Progenitor cell of endocrine pancreas (in vitro differentiated cells): ENCODE data around the gene GNB2. TPM values are rescaled to one million over a fixed set of nuclear protein-coding genes. Genes with fewer than 3 reads are reported as not detected.
A peak's percentile ranks its signal among the peaks of the same experiment; 100 is the strongest.

ENCODE experiments used
- DNase-seq: peaks from one replicate; pipeline ENCODE4 v3.0.0; 2021; ENCODE audit warnings: low spot score; ENCODE audit not compliant: unreplicated experiment
- H3K27ac Mint-ChIP-seq: 2 replicates; pipeline ENCODE4 v1.8.0; 2021; ENCODE audit warnings: mild to moderate bottlenecking, moderate library complexity, mixed read lengths
- H3K27me3 Mint-ChIP-seq: 2 replicates; pipeline ENCODE4 v1.8.0; 2021; ENCODE audit warnings: mixed read lengths
- H3K36me3 Mint-ChIP-seq: 2 replicates; pipeline ENCODE4 v1.8.0; 2022; ENCODE audit warnings: mixed read lengths; ENCODE audit not compliant: insufficient read depth
- H3K4me1 Mint-ChIP-seq: 2 replicates; pipeline ENCODE4 v1.8.0; 2021; ENCODE audit warnings: low read depth, mixed read lengths
- H3K4me3 Mint-ChIP-seq: 2 replicates; pipeline ENCODE4 v1.8.0; 2021; ENCODE audit warnings: low read depth, mild to moderate bottlenecking, moderate library complexity, mixed read lengths
- H3K9me3 Mint-ChIP-seq: 2 replicates; pipeline ENCODE4 v1.8.0; 2021; ENCODE audit warnings: low read depth, mixed read lengths
- CTCF ChIP-seq: fragments of 200-600 bp; sonication (generic); IDR thresholded peaks from one replicate; pipeline ENCODE4 v1.5.0; 2021; ENCODE audit warnings: antibody characterized with exemption, mild to moderate bottlenecking; ENCODE audit not compliant: unreplicated experiment
- total RNA-seq: library from RNA; stranded (reverse); gene quantifications from 2 replicates; pipeline ENCODE4 v1.2.1, GENCODE V29; 2021

GNB2 gene
- total RNA-seq, 1 donor from 2014 or later: 167 TPM

- no peak overlapping the region for H3K4me3 Mint-ChIP-seq
Observed at GRCh38 chr7:100627238-100627549, 46.3 kb upstream of the GNB2 start.

GRCh38 chr7:100629117-100629716, 44.3 kb upstream of the GNB2 start:
- Mint-ChIP-seq H3K4me1 (peaks cover 1% of the 10 kb centered on the region), H3K36me3 (peaks cover under 1% of the 10 kb centered on the region), H3K4me3 (no peak overlapping the region), H3K9me3 (no peaks in the 10 kb centered on the region), H3K27ac (no peak overlapping the region), H3K27me3 (peaks cover 59% of the 10 kb centered on the region)
- DNase-seq: no peak
- TF ChIP-seq CTCF: peak; percentile 37

More at GRCh38 chr7:100627238-100627549, 46.3 kb upstream of the GNB2 start:
- H3K9me3 Mint-ChIP-seq: no peaks in the 10 kb centered on the region
- no peak overlapping the region for H3K27ac Mint-ChIP-seq
- H3K4me1 Mint-ChIP-seq: no peaks in the 10 kb centered on the region
- DNase-seq: no peak
- peaks cover 4% of the 10 kb centered on the region for H3K36me3 Mint-ChIP-seq
- H3K27me3 Mint-ChIP-seq: peaks cover 44% of the 10 kb centered on the region
- no peak for TF ChIP-seq CTCF

GRCh38 chr7:100630066-100630465, 43.5 kb upstream of the GNB2 start:
- Mint-ChIP-seq H3K4me3 (no peak overlapping the region), H3K36me3 (no peaks in the 10 kb centered on the region), H3K9me3 (no peaks in the 10 kb centered on the region), H3K4me1 (peaks cover 1% of the 10 kb centered on the region), H3K27me3 (peaks cover 65% of the 10 kb centered on the region), H3K27ac (no peak overlapping the region)
- TF ChIP-seq CTCF: no peak
- DNase-seq: no peak

- Mint-ChIP-seq H3K27ac (no peak overlapping the region), H3K9me3 (no peaks in the 10 kb centered on the region), H3K4me3 (peak overlapping the region; percentile 63), H3K36me3 (no peaks in the 10 kb centered on the region), H3K27me3 (peaks cover 54% of the 10 kb centered on the region), H3K4me1 (peaks cover 1% of the 10 kb centered on the region)
- peak; percentile 54 for TF ChIP-seq CTCF
- DNase-seq: peak; percentile 31
Observed at GRCh38 chr7:100632951-100633717, 40.4 kb upstream of the GNB2 start.

- no peak for DNase-seq
- no peak for TF ChIP-seq CTCF
- no peak overlapping the region for H3K4me3 Mint-ChIP-seq
- no peak overlapping the region for H3K27ac Mint-ChIP-seq
- H3K4me1 Mint-ChIP-seq: peaks cover 14% of the 10 kb centered on the region
- H3K9me3 Mint-ChIP-seq: no peaks in the 10 kb centered on the region
- no peaks in the 10 kb centered on the region for H3K36me3 Mint-ChIP-seq
- H3K27me3 Mint-ChIP-seq: peaks cover 9% of the 10 kb centered on the region
Observed at GRCh38 chr7:100639995-100640516, 33.5 kb upstream of the GNB2 start.
